ENCODE results near the gene C10orf88. TPM values are rescaled to one million over a fixed set of nuclear protein-coding genes. Genes with fewer than 3 reads are reported as not detected.

C10orf88 gene
- total RNA-seq, 2 donors from 2014 or later, result 4.1 to 4.4 TPM

GRCh38 chr10:122939133-122939855, 14.7 kb downstream of the C10orf88 start:
- H3K27me3 ChIP-seq, result no peaks in the 10 kb centered on the region
- no peaks in the 10 kb centered on the region for H3K9me3 ChIP-seq
- TF ChIP-seq CTCF (IDR thresholded peaks at IDR 0.05), result no peak
- no peaks in the 10 kb centered on the region for H3K4me1 ChIP-seq
- H3K27ac ChIP-seq, result no peak overlapping the region
- peaks cover 15% of the 10 kb centered on the region for H3K36me3 ChIP-seq
- no peak for DNase-seq (ENCODE audit: low spot score)
- H3K4me3 ChIP-seq, result no peak overlapping the region

GRCh38 chr10:122931088-122931906, 22.7 kb downstream of the C10orf88 start:
- H3K4me1 ChIP-seq, result no peaks in the 10 kb centered on the region
- H3K9me3 ChIP-seq, result no peaks in the 10 kb centered on the region
- H3K27ac ChIP-seq, result no peak overlapping the region
- H3K4me3 ChIP-seq, result no peak overlapping the region
- H3K27me3 ChIP-seq, result no peaks in the 10 kb centered on the region
- TF ChIP-seq CTCF (IDR thresholded peaks at IDR 0.05), result no peak
- no peak for DNase-seq (ENCODE audit: low spot score)
- no peaks in the 10 kb centered on the region for H3K36me3 ChIP-seq

- TF ChIP-seq CTCF (IDR thresholded peaks at IDR 0.05), result no peak
- Histone ChIP-seq H3K27ac (no peak overlapping the region), H3K27me3 (no peaks in the 10 kb centered on the region), H3K36me3 (no peaks in the 10 kb centered on the region), H3K4me1 (no peaks in the 10 kb centered on the region), H3K4me3 (no peak overlapping the region), H3K9me3 (no peaks in the 10 kb centered on the region)
- DNase-seq (ENCODE audit: low spot score), result no peak
Observed at GRCh38 chr10:122930140-122930539, 23.9 kb downstream of the C10orf88 start.

- Histone ChIP-seq H3K27me3 (no peaks in the 10 kb centered on the region), H3K9me3 (no peaks in the 10 kb centered on the region), H3K4me1 (no peaks in the 10 kb centered on the region), H3K4me3 (no peak overlapping the region), H3K27ac (no peak overlapping the region), H3K36me3 (no peaks in the 10 kb centered on the region)
- no peak for TF ChIP-seq CTCF (IDR thresholded peaks at IDR 0.05)
- DNase-seq (ENCODE audit: low spot score), result no peak
Observed at GRCh38 chr10:122915700-122916099, 38.3 kb downstream of the C10orf88 start.

- DNase-seq (ENCODE audit: low spot score), result no peak
- Histone ChIP-seq H3K4me3 (no peak overlapping the region), H3K9me3 (no peaks in the 10 kb centered on the region), H3K36me3 (no peaks in the 10 kb centered on the region), H3K27ac (no peak overlapping the region), H3K27me3 (no peaks in the 10 kb centered on the region), H3K4me1 (no peaks in the 10 kb centered on the region)
- no peak for TF ChIP-seq CTCF (IDR thresholded peaks at IDR 0.05)
Observed at GRCh38 chr10:122911889-122912484, 42.0 kb downstream of the C10orf88 start.

Measured in right atrium auricular region (tissue), 2 donors.